Measurements from ENCODE around the gene EFNA5.

DNA sequence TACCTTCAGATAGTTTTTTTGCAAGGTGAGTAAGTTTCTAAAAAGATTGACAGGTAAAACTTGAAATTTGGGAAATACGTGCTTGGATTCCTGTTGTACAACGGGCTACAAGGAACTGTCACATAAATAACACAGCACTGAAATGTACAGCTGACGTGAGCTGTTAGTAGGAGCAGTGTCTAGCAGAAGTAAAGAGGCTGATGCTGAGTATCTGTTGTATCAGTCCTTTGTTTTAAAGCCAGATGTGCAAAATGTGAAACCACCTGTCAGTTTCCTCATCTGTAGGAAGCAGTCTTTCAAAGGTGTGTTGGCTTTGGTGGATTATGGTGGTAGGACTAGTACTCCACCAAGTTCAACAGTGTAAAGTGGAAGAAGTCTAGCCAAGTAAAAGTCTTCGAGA, 122.3 kb downstream of the EFNA5 start:
- TF ChIP-seq FOXP2 (optimal IDR thresholded peaks at IDR 0.05; ENCODE audit: control extremely low read depth, extremely low read length, insufficient read depth) (no peak), EZH2 (IDR thresholded peaks at IDR 0.05) (no peak), POLR2AphosphoS5 (IDR thresholded peaks at IDR 0.05; ENCODE audit: borderline replicate concordance, low read depth, low read length) (no peak)

Measured in SK-N-MC (cell line).